PC-3 (cell line): ENCODE measurements around the gene MACROH2A1. TPM values are rescaled to one million over a fixed set of nuclear protein-coding genes. Genes with fewer than 3 reads are reported as not detected.

Source experiments
- ATAC-seq: fragments of 200-7000 bp; cut with Tn5 transposase; 2 replicates; pipeline ENCODE4 v1.9.1; 2020; ENCODE audit warnings: mild to moderate bottlenecking, moderate library complexity
- BruUV-seq: library from RNA; stranded (reverse); fragments of 400-500 nt; replicated peaks from 2 replicates; lab custom pipeline; 2021; lab: Mats Ljungman, UMichigan
- CTCF ChIA-PET: fragments of 300-600 bp; sonication (Branson Sonifier 250); formaldehyde crosslinking; loops from one replicate; lab custom pipeline; 2022; ENCODE audit warnings: antibody characterized with exemption; lab: Charles Lee
- POLR2A ChIA-PET: fragments of 300-600 bp; sonication (Branson Sonifier 250); formaldehyde crosslinking; loops from one replicate; lab custom pipeline; 2022; ENCODE audit warnings: antibody characterized with exemption; ENCODE audit not compliant: unreplicated experiment; lab: Charles Lee
- DNase-seq: peaks from one replicate; pipeline ENCODE4 v3.0.0-alpha.2; 2015
- H2AFZ ChIP-seq: fragments of 300-600 bp; sonication (generic); 2 replicates; pipeline ENCODE4 v1.6.0; 2016; ENCODE audit warnings: antibody characterized with exemption, low read length
- H3F3A ChIP-seq: fragments of 300-600 bp; sonication (generic); one replicate; pipeline ENCODE4 v1.6.0; 2017; ENCODE audit warnings: antibody characterized with exemption, low read length, control low read depth, mild to moderate bottlenecking; ENCODE audit not compliant: unreplicated experiment
- H3K27ac ChIP-seq: fragments of 300-600 bp; sonication (generic); 2 replicates; pipeline ENCODE4 v1.5.1; 2016; ENCODE audit warnings: mild to moderate bottlenecking, low read length
- H3K27me3 ChIP-seq: fragments of 300-600 bp; sonication (generic); 2 replicates; pipeline ENCODE4 v1.6.1; 2016; ENCODE audit warnings: low read length, mixed read lengths
- H3K36me3 ChIP-seq: fragments of 300-600 bp; sonication (generic); 2 replicates; pipeline ENCODE4 v1.6.1; 2016; ENCODE audit warnings: low read depth, mixed run types, low read length, mixed read lengths
- H3K4me1 ChIP-seq: fragments of 300-600 bp; sonication (generic); 2 replicates; pipeline ENCODE4 v1.5.1; 2016; ENCODE audit warnings: low read length; ENCODE audit not compliant: insufficient read depth
- H3K4me2 ChIP-seq: fragments of 300-600 bp; sonication (generic); 2 replicates; pipeline ENCODE4 v1.6.0; 2016; ENCODE audit warnings: low read length
- H3K4me3 ChIP-seq: fragments of 300-600 bp; sonication (generic); 2 replicates; pipeline ENCODE4 v1.5.1; 2016; ENCODE audit warnings: mild to moderate bottlenecking, low read length, mixed read lengths
- H3K79me2 ChIP-seq: fragments of 300-600 bp; sonication (generic); 2 replicates; pipeline ENCODE4 v1.6.1; 2017; ENCODE audit warnings: low read length, mixed read lengths
- H3K9ac ChIP-seq: fragments of 300-600 bp; sonication (generic); 2 replicates; pipeline ENCODE4 v1.6.0; 2016; ENCODE audit warnings: mild to moderate bottlenecking, low read length
- H3K9me2 ChIP-seq: fragments of 300-600 bp; sonication (generic); replicated peaks from 2 replicates; pipeline ENCODE4 v1.6.1; 2016; ENCODE audit warnings: mixed run types, low read length, mixed read lengths
- H3K9me3 ChIP-seq: fragments of 300-600 bp; sonication (generic); 2 replicates; pipeline ENCODE4 v1.6.1; 2016; ENCODE audit warnings: low read length, mixed read lengths
- H4K20me1 ChIP-seq: fragments of 300-600 bp; sonication (generic); 2 replicates; pipeline ENCODE4 v1.6.1; 2016; ENCODE audit warnings: low read length, mixed read lengths
- CTCF ChIP-seq: fragments of 300-600 bp; sonication (generic); conservative IDR thresholded peaks from 2 replicates; pipeline ENCODE4 v1.5.1; 2017; ENCODE audit warnings: antibody characterized with exemption, low read depth, mild to moderate bottlenecking, low read length
- EZH2 ChIP-seq: fragments of 300-600 bp; sonication (generic); IDR thresholded peaks from one replicate; pipeline ENCODE4 v1.6.1; 2017; ENCODE audit warnings: antibody characterized with exemption, mild to moderate bottlenecking, low read length; ENCODE audit not compliant: unreplicated experiment
- EZH2phosphoT487 ChIP-seq: fragments of 300-600 bp; sonication (generic); IDR thresholded peaks from 2 replicates; pipeline ENCODE4 v1.6.1; 2018; ENCODE audit warnings: mild to moderate bottlenecking, antibody characterized with exemption, low read length, borderline replicate concordance
- intact Hi-C: fragments of 100-400 bp; cut with micrococcal nuclease; formaldehyde crosslinking; loops from 2 replicates; pipeline ENCODE4 v1.9.0; 2023
- total RNA-seq: library from RNA; depleted of rRNA; stranded (reverse); fragments of >200 nt; gene quantifications from 2 replicates; pipeline ENCODE4 v1.2.3, GENCODE V29; 2014

MACROH2A1 gene
- total RNA-seq, 1 experiment from 2014 or later, result 388 TPM

GRCh38 chr5:135372654-135373381 lies 26.2 kb downstream of the MACROH2A1 start:
- ATAC-seq (no peak), DNase-seq (no peak)
- Histone ChIP-seq H3F3A (no peaks in the 10 kb centered on the region), H3K9me3 (no peaks in the 10 kb centered on the region), H3K27ac (0 out of 2 replicates have a peak overlapping the region, but pooled peaks have one; percentile 11), H3K79me2 (peaks cover 52% of the 10 kb centered on the region), H3K9ac (no peak overlapping the region), H4K20me1 (peaks cover 8% of the 10 kb centered on the region; the same call in 1 of the 2 replicates), H3K9me2 (no peaks in the 10 kb centered on the region), H3K4me2 (no peak overlapping the region), H3K4me1 (peaks cover 7% of the 10 kb centered on the region; the same call in 1 of the 2 replicates), H2AFZ (no peak overlapping the region), H3K4me3 (no peak overlapping the region), H3K36me3 (peaks cover 62% of the 10 kb centered on the region), H3K27me3 (no peaks in the 10 kb centered on the region)
- CTCF ChIA-PET, result no interaction called here
- POLR2A ChIA-PET, result no interaction called here
- intact Hi-C loops, result no loop called here
- no TSS peak for BruUV-seq
- no peak for TF ChIP-seq CTCF
- TF ChIP-seq EZH2, result no peak
- TF ChIP-seq EZH2phosphoT487, result no peak

- no peaks in the 10 kb centered on the region for H3K9me3 ChIP-seq
- ATAC-seq, result peak; percentile 89
- H3K27me3 ChIP-seq, result no peaks in the 10 kb centered on the region
- POLR2A ChIA-PET, result no interaction called here
- no peak overlapping the region for H2AFZ ChIP-seq
- no peak for TF ChIP-seq CTCF
- no peak for TF ChIP-seq EZH2
- TF ChIP-seq EZH2phosphoT487, result no peak
- H3K9me2 ChIP-seq, result no peaks in the 10 kb centered on the region
- intact Hi-C loops, result no loop called here
- no peaks in the 10 kb centered on the region for H3F3A ChIP-seq
- BruUV-seq, result no TSS peak
- H3K27ac ChIP-seq, result 0 out of 2 replicates have a peak overlapping the region, but pooled peaks have one; percentile 11
- no peak overlapping the region for H3K9ac ChIP-seq
- no peak overlapping the region for H3K4me3 ChIP-seq
- CTCF ChIA-PET, result no interaction called here
- peaks cover 52% of the 10 kb centered on the region for H3K79me2 ChIP-seq
- H4K20me1 ChIP-seq, result peaks cover 8% of the 10 kb centered on the region; the same call in 1 of the 2 replicates
- H3K36me3 ChIP-seq, result peaks cover 69% of the 10 kb centered on the region
- peaks cover 7% of the 10 kb centered on the region; the same call in 1 of the 2 replicates for H3K4me1 ChIP-seq
- no peak overlapping the region for H3K4me2 ChIP-seq
- peak; percentile 25 for DNase-seq
Measured at GRCh38 chr5:135371622-135372232, 27.3 kb downstream of the MACROH2A1 start.
